ENCODE measurements around the gene HHATL.

GRCh38 chr3:42710323-42711021, 7.9 kb upstream of the HHATL start:
- TF ChIP-seq POLR2A (IDR thresholded peaks at IDR 0.05; ENCODE audit: low read depth, low read length) (no peak), POLR2AphosphoS5 (IDR thresholded peaks at IDR 0.05; ENCODE audit: low read depth, low read length) (no peak)
